Measurements from ENCODE around the gene CH25H. TPM values are rescaled to one million over a fixed set of nuclear protein-coding genes. Genes with fewer than 3 reads are reported as not detected.
"Not testable (repeated sequence)": the region's sequence is repeated elsewhere in the genome, so short reads cannot be mapped to it uniquely, and the experiment has no call there.

CH25H gene
- total RNA-seq, 2 experiments from 2014 or later = not detected

- DNase-seq = peak; percentile 52
- no peaks in the 10 kb centered on the region for H3K36me3 Mint-ChIP-seq (ENCODE audit: low read depth)
- H3K4me1 Mint-ChIP-seq = peaks cover 18% of the 10 kb centered on the region
- ChIA-PET POLR2A (interaction anchor here (1.1 kb wide), 1 partner anchor 211 kb away, joined by 6 read pairs; no protein-coding TSS in a partner anchor), CTCF (interaction anchor here (0.7 to 2.1 kb wide), 9 partner anchors 9 to 272 kb away, joined by 3 to 8 read pairs (median 3); no protein-coding TSS in a partner anchor)
- H3K27ac Mint-ChIP-seq = no peak overlapping the region
- no peaks in the 10 kb centered on the region for H3K9me3 Mint-ChIP-seq
- H3K4me3 Mint-ChIP-seq = peak overlapping the region; percentile 70
- H3K27me3 Mint-ChIP-seq = peaks cover 43% of the 10 kb centered on the region
Measured at GRCh38 chr10:89206402-89207180, 526 bp downstream of the CH25H start.

DNA sequence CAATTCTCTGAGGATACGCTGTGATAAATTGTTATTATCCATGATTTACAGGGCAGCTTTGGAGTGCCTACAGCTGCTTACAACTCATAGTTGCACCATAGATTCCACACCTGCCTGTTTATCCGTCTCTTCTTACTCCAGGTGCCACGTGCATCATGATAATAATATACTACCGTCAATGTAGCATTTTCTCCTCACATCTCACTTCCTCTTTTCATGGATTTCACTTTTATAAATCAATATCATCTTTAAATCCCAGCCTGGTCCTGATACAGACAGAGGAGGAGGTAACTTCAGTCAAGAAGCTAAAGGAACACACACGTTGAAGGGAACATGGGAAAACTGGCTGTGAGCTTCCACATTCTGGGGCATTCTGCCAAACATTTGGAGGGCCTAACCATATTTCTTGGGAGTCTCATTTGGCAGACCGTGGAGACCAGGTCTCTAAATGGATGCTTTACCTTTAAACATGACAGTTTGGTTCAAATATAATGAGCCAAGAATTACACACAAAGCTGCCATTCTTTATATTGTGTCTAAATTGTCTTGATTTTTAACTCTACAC, 2.4 kb downstream of the CH25H start:
- no peak for DNase-seq
- H3K27ac Mint-ChIP-seq = no peak overlapping the region
- H3K9me3 Mint-ChIP-seq = no peaks in the 10 kb centered on the region
- POLR2A ChIA-PET = no interaction called here
- CTCF ChIA-PET = interaction anchor here (0.9 kb wide), 1 partner anchor 16 kb away, joined by 3 read pairs; no protein-coding TSS in a partner anchor
- peaks cover 18% of the 10 kb centered on the region for H3K4me1 Mint-ChIP-seq
- no peaks in the 10 kb centered on the region for H3K36me3 Mint-ChIP-seq (ENCODE audit: low read depth)
- H3K4me3 Mint-ChIP-seq = no peak overlapping the region
- H3K27me3 Mint-ChIP-seq = peaks cover 39% of the 10 kb centered on the region

DNA sequence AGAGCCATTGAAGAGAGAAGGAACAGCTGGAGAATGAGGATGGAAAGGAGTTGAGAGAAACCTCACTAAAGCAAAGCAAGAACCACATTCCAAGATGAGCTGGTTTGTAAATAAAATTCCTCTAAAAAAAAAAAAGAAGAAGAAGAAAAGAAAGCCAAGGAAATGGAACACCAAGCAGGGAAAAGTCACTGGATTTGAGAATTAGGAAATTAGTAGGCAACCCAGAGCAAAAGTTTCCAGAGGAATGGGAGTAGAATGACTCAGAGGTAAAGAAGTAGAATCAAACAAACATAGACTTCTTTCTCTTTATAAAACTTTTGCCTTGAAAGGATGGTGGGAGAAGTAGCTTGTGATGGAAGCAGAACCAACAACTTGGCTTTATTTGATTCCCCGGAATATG, 3.9 kb downstream of the CH25H start:
- Mint-ChIP-seq H3K4me1 (peaks cover 15% of the 10 kb centered on the region), H3K27me3 (peaks cover 33% of the 10 kb centered on the region), H3K36me3 (ENCODE audit: low read depth) (no peaks in the 10 kb centered on the region), H3K4me3 (no peak overlapping the region), H3K9me3 (no peaks in the 10 kb centered on the region), H3K27ac (no peak overlapping the region)
- POLR2A ChIA-PET = no interaction called here
- CTCF ChIA-PET = interaction anchor here (0.8 kb wide), 1 partner anchor 148 kb away, joined by 3 read pairs; no protein-coding TSS in a partner anchor
- no peak for DNase-seq

DNA sequence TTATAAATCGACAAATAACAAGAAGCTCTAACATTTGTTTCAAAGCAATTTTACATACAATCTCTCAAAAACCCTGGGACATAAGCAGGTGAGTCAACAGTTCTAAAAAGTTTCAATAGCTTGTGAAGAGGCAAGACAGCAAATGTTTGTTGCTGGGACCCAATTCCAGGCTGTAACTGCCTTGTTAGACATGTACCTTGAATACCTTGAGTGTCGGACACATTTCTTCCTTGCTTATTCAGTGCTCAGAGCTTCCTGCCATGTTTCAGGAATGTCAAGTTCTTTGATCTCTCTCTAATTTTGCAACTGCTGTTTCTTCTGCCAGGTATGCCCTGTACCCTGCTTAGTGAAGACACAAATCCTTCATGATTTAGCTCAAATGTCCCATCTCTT, 5.1 kb downstream of the CH25H start:
- no peak for DNase-seq
- Mint-ChIP-seq H3K9me3 (no peaks in the 10 kb centered on the region), H3K4me3 (no peak overlapping the region), H3K4me1 (peaks cover 9% of the 10 kb centered on the region), H3K27ac (no peak overlapping the region), H3K27me3 (peaks cover 25% of the 10 kb centered on the region), H3K36me3 (ENCODE audit: low read depth) (no peaks in the 10 kb centered on the region)
- ChIA-PET POLR2A (no interaction called here), CTCF (no interaction called here)

DNA sequence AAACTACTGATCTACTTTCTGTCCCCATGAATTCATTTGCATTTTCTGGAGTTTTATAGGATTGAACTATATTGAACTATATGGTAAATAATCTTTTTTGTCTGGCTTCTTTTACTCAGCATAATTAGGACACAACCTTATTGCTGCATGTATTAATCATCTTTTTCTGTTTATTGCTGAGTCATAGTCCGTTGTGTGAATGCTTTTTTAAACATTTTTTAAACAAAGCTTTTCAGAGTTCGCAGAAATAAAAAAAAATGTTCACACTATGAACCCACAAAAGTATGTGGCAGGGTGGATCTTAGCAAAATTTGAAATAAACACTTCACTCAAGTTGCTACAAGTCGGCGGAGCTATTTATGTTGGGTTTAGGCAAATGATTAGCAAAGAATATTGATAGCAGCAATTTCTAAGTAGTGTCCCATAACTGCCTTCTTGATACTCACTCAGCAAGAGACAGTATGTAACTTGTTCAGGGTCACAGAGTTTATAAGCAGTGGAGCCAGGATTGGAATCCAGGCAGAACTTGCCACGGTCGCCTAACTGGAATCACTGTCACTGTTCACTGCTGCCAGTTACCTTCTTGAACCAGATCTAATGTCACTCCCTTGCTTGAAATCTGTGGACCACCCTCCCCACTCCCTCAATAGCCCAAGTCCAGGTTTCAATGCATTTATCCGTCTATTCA, 5.6 kb downstream of the CH25H start:
- Mint-ChIP-seq H3K9me3 (no peaks in the 10 kb centered on the region), H3K27me3 (peaks cover 20% of the 10 kb centered on the region), H3K36me3 (ENCODE audit: low read depth) (no peaks in the 10 kb centered on the region), H3K4me1 (peaks cover 3% of the 10 kb centered on the region), H3K4me3 (no peak overlapping the region), H3K27ac (no peak overlapping the region)
- POLR2A ChIA-PET = no interaction called here
- CTCF ChIA-PET = no interaction called here
- DNase-seq = no peak

DNA sequence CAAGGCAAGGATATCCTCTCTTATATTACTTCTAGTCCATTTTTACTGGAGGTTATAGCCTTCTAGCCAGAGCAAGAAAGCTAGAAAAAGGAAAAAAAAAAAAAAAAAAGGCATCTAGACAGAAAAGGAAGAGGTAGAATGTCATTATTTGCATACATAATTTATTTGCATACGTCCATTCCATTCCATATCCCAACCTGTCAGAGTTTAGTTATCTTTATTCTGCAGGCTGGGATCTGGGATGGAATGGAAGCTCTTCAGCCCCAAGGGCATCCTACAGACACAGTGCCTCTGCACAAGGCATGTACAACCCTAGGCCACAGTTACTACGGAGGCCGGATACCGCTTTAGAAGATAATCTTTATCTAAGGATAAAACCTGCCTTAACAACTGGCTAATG, 9.6 kb downstream of the CH25H start:
- Mint-ChIP-seq H3K27ac (no peak overlapping the region), H3K9me3 (peaks cover 3% of the 10 kb centered on the region), H3K36me3 (ENCODE audit: low read depth) (peaks cover 9% of the 10 kb centered on the region), H3K4me3 (no peak overlapping the region), H3K4me1 (peaks cover 14% of the 10 kb centered on the region), H3K27me3 (peaks cover 27% of the 10 kb centered on the region)
- DNase-seq = no peak
- CTCF ChIA-PET = interaction anchor here (0.6 kb wide), 2 partner anchors 168 to 192 kb away, joined by 3 read pairs; no protein-coding TSS in a partner anchor
- POLR2A ChIA-PET = no interaction called here

GRCh38 chr10:89191301-89191700, 15.8 kb downstream of the CH25H start:
- H3K36me3 Mint-ChIP-seq (ENCODE audit: low read depth); H3K27ac Mint-ChIP-seq; POLR2A ChIA-PET; H3K9me3 Mint-ChIP-seq; H3K4me3 Mint-ChIP-seq; DNase-seq; CTCF ChIA-PET: not testable (repeated sequence)
- H3K27me3 Mint-ChIP-seq = peaks cover 37% of the 10 kb centered on the region
- H3K4me1 Mint-ChIP-seq = peaks cover 14% of the 10 kb centered on the region

DNA sequence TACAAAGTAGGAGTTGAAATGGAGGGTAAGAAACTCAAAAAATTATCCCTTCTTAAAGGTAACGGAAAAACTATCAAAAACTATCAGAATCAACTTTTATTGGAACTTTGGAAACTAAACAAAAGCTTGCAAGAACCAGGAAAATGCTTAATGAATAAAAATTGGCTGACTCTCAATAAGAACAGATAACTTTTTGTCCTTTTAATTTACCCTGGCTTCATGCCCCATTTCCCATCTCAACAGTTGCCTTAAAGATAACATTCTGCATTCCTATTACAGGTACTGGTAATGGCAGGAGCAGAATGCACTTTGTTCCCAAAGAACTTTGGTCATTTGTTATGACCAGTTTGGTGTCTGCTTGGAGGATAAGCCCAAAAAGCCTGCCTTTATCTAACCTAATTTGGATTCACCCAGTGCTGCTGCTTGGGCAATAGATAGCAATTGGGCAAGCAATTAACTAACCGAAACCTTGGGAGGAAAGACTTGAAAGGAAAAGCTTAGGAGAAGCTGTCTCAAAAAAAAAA, 17.8 kb downstream of the CH25H start:
- Mint-ChIP-seq H3K4me1 (peaks cover 14% of the 10 kb centered on the region), H3K27me3 (peaks cover 42% of the 10 kb centered on the region), H3K27ac (no peak overlapping the region), H3K4me3 (no peak overlapping the region), H3K36me3 (ENCODE audit: low read depth) (peaks cover 9% of the 10 kb centered on the region), H3K9me3 (peaks cover 7% of the 10 kb centered on the region)
- POLR2A ChIA-PET = no interaction called here
- CTCF ChIA-PET = interaction anchor here (1.0 to 1.5 kb wide), 2 partner anchors 10 to 16 kb away, joined by 3 to 7 read pairs; no protein-coding TSS in a partner anchor
- no peak for DNase-seq

DNA sequence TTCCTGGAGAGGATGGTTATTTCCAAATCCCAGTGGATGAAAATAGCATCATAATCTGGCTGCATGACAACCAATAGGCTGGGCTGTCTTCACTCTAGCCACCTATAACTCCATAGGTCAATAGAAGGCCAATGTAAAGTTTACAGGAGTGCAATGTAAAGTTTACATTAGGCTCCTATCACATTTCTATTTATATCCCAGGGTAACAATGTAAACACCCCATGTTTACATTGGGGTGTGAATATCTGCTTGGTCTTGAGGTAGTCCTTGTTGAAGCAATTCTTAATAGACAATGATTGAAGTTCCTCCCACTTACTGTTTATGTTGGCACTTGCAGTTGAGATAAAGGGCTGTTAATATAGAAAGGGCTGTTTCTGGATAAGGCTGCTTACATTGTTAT, 21.5 kb downstream of the CH25H start:
- peaks cover 4% of the 10 kb centered on the region for H3K9me3 Mint-ChIP-seq
- no peaks in the 10 kb centered on the region for H3K36me3 Mint-ChIP-seq (ENCODE audit: low read depth)
- no peak for DNase-seq
- no peak overlapping the region for H3K27ac Mint-ChIP-seq
- H3K27me3 Mint-ChIP-seq = peaks cover 36% of the 10 kb centered on the region
- no peak overlapping the region for H3K4me3 Mint-ChIP-seq
- no peaks in the 10 kb centered on the region for H3K4me1 Mint-ChIP-seq
- POLR2A ChIA-PET = no interaction called here
- CTCF ChIA-PET = no interaction called here

DNA sequence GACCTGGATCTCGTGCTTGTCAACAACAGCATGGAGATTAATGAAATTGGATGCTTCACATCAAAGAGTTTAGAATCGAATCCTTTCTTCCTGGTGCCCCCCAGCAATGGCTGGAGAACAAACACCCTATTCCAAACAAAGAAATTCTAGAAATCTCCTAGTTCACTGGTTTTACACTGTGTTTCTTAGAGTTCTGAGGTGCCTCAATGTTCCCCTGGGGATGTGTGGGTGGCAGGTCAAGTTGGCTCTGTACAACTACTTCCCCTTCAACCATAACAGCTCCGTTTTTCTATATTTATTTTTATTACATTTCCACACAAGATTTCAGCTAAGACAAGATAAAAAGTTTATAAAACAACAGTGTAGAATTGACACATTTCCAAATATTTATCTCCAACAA, 22.5 kb downstream of the CH25H start:
- peaks cover 31% of the 10 kb centered on the region for H3K27me3 Mint-ChIP-seq
- H3K36me3 Mint-ChIP-seq (ENCODE audit: low read depth) = no peaks in the 10 kb centered on the region
- ChIA-PET CTCF (interaction anchor here (0.9 kb wide), 1 partner anchor 250 kb away, joined by 3 read pairs; no protein-coding TSS in a partner anchor), POLR2A (no interaction called here)
- H3K4me1 Mint-ChIP-seq = no peaks in the 10 kb centered on the region
- peaks cover 4% of the 10 kb centered on the region for H3K9me3 Mint-ChIP-seq
- no peak overlapping the region for H3K4me3 Mint-ChIP-seq
- H3K27ac Mint-ChIP-seq = no peak overlapping the region
- DNase-seq = no peak

DNA sequence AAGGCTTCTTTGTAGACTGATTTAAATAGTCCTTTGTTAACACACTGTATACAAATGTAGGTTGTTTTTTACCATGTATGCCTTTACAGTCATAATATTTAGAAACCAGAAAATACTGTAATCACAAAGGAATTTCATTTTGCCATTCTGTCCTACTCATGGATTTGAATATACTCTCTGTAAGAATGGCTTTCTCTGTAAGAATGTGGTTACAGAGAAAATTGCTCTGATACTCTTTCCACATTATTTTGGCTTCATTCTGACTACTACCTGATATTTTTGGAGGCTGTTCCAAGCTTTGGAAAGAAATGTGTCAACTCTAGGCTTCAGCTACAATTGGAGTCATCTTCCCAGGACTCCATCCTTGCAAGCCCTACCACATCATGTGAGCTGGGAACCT, 23.5 kb downstream of the CH25H start:
- H3K4me3 Mint-ChIP-seq = no peak overlapping the region
- no peaks in the 10 kb centered on the region for H3K4me1 Mint-ChIP-seq
- ChIA-PET CTCF (no interaction called here), POLR2A (no interaction called here)
- DNase-seq = no peak
- H3K27ac Mint-ChIP-seq = no peak overlapping the region
- peaks cover 4% of the 10 kb centered on the region for H3K9me3 Mint-ChIP-seq
- no peaks in the 10 kb centered on the region for H3K36me3 Mint-ChIP-seq (ENCODE audit: low read depth)
- H3K27me3 Mint-ChIP-seq = peaks cover 24% of the 10 kb centered on the region

DNA sequence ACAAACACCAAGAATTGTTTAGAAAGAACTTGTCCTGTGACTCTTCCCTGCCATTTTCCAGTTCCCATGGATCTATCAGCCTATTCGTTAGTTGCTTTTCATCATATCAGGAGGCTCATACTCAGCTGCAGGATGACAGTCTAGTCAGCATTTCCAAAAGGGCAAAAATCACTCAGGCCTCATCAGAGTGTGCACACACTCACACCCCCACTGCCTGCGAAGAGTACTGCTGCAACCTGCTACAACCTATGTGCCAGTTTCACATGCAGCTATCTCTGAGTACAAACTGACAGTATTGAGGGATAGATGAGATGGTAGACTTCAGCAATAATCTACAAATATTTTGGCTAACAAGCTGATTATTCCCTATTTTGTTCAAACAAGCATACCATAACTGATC, 24.2 kb downstream of the CH25H start:
- POLR2A ChIA-PET = no interaction called here
- CTCF ChIA-PET = no interaction called here

GRCh38 chr10:89175816-89176215, 31.3 kb downstream of the CH25H start:
- H3K9me3 Mint-ChIP-seq = no peaks in the 10 kb centered on the region
- ChIA-PET CTCF (interaction anchor here (1.1 to 1.3 kb wide), 2 partner anchors 9 to 31 kb away, joined by 3 read pairs; partner anchors contain the start of gene CH25H), POLR2A (no interaction called here)
- H3K4me3 Mint-ChIP-seq = no peak overlapping the region
- peaks cover 2% of the 10 kb centered on the region for H3K4me1 Mint-ChIP-seq
- H3K27me3 Mint-ChIP-seq = peaks cover 28% of the 10 kb centered on the region
- H3K27ac Mint-ChIP-seq = no peak overlapping the region
- H3K36me3 Mint-ChIP-seq (ENCODE audit: low read depth) = no peaks in the 10 kb centered on the region
- no peak for DNase-seq

More for the DNA sequence above, 24.2 kb downstream of the CH25H start:
- Mint-ChIP-seq H3K9me3 (peaks cover 4% of the 10 kb centered on the region), H3K27me3 (peaks cover 24% of the 10 kb centered on the region), H3K4me1 (no peaks in the 10 kb centered on the region), H3K27ac (no peak overlapping the region), H3K36me3 (ENCODE audit: low read depth) (no peaks in the 10 kb centered on the region), H3K4me3 (no peak overlapping the region)
- no peak for DNase-seq
